Neuron (in vitro differentiated cells): ENCODE measurements around the gene RANBP1.

ENCODE experiments used
- H2AFZ ChIP-seq: one replicate; pipeline ENCODE4 v1.6.1; 2013; ENCODE audit warnings: low read depth, mild to moderate bottlenecking, inconsistent platforms, low read length, moderate library complexity
- H3K27me3 ChIP-seq: one replicate; pipeline ENCODE4 v1.6.1; 2013; ENCODE audit warnings: low read length; ENCODE audit not compliant: insufficient read depth
- H3K36me3 ChIP-seq: one replicate; pipeline ENCODE4 v1.6.1; 2013; ENCODE audit warnings: low read length; ENCODE audit not compliant: insufficient read depth
- H3K4me1 ChIP-seq: one replicate; pipeline ENCODE4 v1.6.1; 2013; ENCODE audit warnings: low read length; ENCODE audit not compliant: insufficient read depth
- H3K4me3 ChIP-seq: 2 replicates; pipeline ENCODE4 v1.5.1; 2013; ENCODE audit warnings: mild to moderate bottlenecking, low read length, moderate library complexity
- H3K9me3 ChIP-seq: one replicate; pipeline ENCODE4 v1.6.1; 2013; ENCODE audit warnings: low read length

The RANBP1 gene

GRCh38 chr22:20170170-20170569, 54.3 kb downstream of the RANBP1 start:
- Histone ChIP-seq H3K4me3 (no peak overlapping the region), H3K36me3 (no peaks in the 10 kb centered on the region), H3K27me3 (peaks cover 14% of the 10 kb centered on the region), H3K9me3 (no peaks in the 10 kb centered on the region), H3K4me1 (no peaks in the 10 kb centered on the region), H2AFZ (no peak overlapping the region)

GRCh38 chr22:20171288-20172140, 55.6 kb downstream of the RANBP1 start:
- Histone ChIP-seq H3K27me3 (peaks cover 11% of the 10 kb centered on the region), H3K4me1 (no peaks in the 10 kb centered on the region), H3K9me3 (no peaks in the 10 kb centered on the region), H2AFZ (no peak overlapping the region), H3K36me3 (no peaks in the 10 kb centered on the region), H3K4me3 (no peak overlapping the region)

- Histone ChIP-seq H2AFZ (no peak overlapping the region), H3K4me3 (no peak overlapping the region), H3K27me3 (peaks cover 10% of the 10 kb centered on the region), H3K9me3 (no peaks in the 10 kb centered on the region), H3K4me1 (peaks cover 3% of the 10 kb centered on the region), H3K36me3 (no peaks in the 10 kb centered on the region)
Observed at GRCh38 chr22:20172141-20172613, 56.3 kb downstream of the RANBP1 start.

GRCh38 chr22:20173246-20173645, 57.3 kb downstream of the RANBP1 start:
- H3K9me3 ChIP-seq, result no peaks in the 10 kb centered on the region

GRCh38 chr22:20173772-20174171, 57.9 kb downstream of the RANBP1 start:
- H3K27me3 ChIP-seq, result peaks cover 8% of the 10 kb centered on the region
- H3K36me3 ChIP-seq, result no peaks in the 10 kb centered on the region
- no peak overlapping the region for H3K4me3 ChIP-seq
- H3K4me1 ChIP-seq, result peaks cover 5% of the 10 kb centered on the region
- H3K9me3 ChIP-seq, result no peaks in the 10 kb centered on the region
- H2AFZ ChIP-seq, result no peak overlapping the region

More at GRCh38 chr22:20173246-20173645, 57.3 kb downstream of the RANBP1 start:
- Histone ChIP-seq H2AFZ (no peak overlapping the region), H3K36me3 (no peaks in the 10 kb centered on the region), H3K4me3 (no peak overlapping the region), H3K27me3 (peaks cover 11% of the 10 kb centered on the region), H3K4me1 (peaks cover 5% of the 10 kb centered on the region)

GRCh38 chr22:20174785-20175596, 59.1 kb downstream of the RANBP1 start:
- peaks cover 5% of the 10 kb centered on the region for H3K4me1 ChIP-seq

GRCh38 chr22:20175597-20175900, 59.6 kb downstream of the RANBP1 start:
- no peaks in the 10 kb centered on the region for H3K9me3 ChIP-seq
- H2AFZ ChIP-seq, result no peak overlapping the region
- H3K4me1 ChIP-seq, result peaks cover 5% of the 10 kb centered on the region
- H3K27me3 ChIP-seq, result peaks cover 15% of the 10 kb centered on the region
- H3K4me3 ChIP-seq, result no peak overlapping the region
- no peaks in the 10 kb centered on the region for H3K36me3 ChIP-seq

More at GRCh38 chr22:20174785-20175596, 59.1 kb downstream of the RANBP1 start:
- Histone ChIP-seq H3K36me3 (no peaks in the 10 kb centered on the region), H3K27me3 (peaks cover 15% of the 10 kb centered on the region), H3K9me3 (no peaks in the 10 kb centered on the region), H2AFZ (no peak overlapping the region), H3K4me3 (no peak overlapping the region)

- Histone ChIP-seq H3K36me3 (no peaks in the 10 kb centered on the region), H3K9me3 (no peaks in the 10 kb centered on the region), H3K4me3 (no peak overlapping the region), H2AFZ (no peak overlapping the region), H3K27me3 (peaks cover 20% of the 10 kb centered on the region), H3K4me1 (peaks cover 5% of the 10 kb centered on the region)
Observed at GRCh38 chr22:20176421-20177085, 60.6 kb downstream of the RANBP1 start.
